ENCODE measurements around the gene MYOC. TPM values are rescaled to one million over a fixed set of nuclear protein-coding genes. Genes with fewer than 3 reads are reported as not detected.

The MYOC gene
- total RNA-seq, 2 experiments from 2014 or later = not detected

DNA sequence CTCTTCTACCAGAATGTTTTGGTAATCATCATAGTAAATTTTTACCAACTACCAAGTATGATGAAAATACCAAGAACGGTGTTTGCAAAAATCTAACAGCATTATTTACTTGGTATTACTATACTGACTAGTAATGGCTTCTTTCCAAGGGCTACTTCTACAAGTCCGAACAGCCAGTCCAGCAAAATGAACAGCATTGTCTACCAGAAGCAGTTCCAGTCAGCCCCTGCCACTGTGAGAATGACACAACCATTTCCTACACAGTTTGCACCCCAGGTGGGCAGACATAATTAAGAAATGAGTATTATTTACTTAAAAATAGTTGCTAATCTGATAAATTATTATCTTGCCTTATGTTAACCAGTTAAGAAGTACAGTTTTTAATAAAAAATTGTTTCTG lies 64.3 kb downstream of the MYOC start:
- Mint-ChIP-seq H3K27me3 (no peaks in the 10 kb centered on the region), H3K4me3 (no peak overlapping the region), H3K36me3 (ENCODE audit: low read depth) (peaks cover 93% of the 10 kb centered on the region), H3K27ac (no peak overlapping the region), H3K9me3 (no peaks in the 10 kb centered on the region), H3K4me1 (ENCODE audit: low read depth) (no peaks in the 10 kb centered on the region)
- intact Hi-C loops (cut with DNase I, micrococcal nuclease) = loop anchor here in 1 of 2 experiments (5.0 to 10.0 kb wide), 2 partner anchors 61 to 147 kb away; no protein-coding TSS in a partner anchor
- no peaks in the 10 kb centered on the region for H3K27me3 ChIP-seq (ENCODE audit: control insufficient read depth in 1 of 2, insufficient read depth in 2 of 2, low read length in 2 of 2)
- peaks cover 90% of the 10 kb centered on the region for H3K36me3 ChIP-seq (ENCODE audit: insufficient read depth, low read length)
- no peak overlapping the region for H3K27ac ChIP-seq (ENCODE audit: low read depth in 1 of 2, low read length in 2 of 2)
- no peak for TF ChIP-seq CTCF (IDR thresholded peaks at IDR 0.05)
- DNase-seq (no peak), ATAC-seq (ENCODE audit: poor library complexity) (no peak)
- no peak overlapping the region for H3K4me3 ChIP-seq (ENCODE audit: low read length)
- ChIA-PET POLR2A (no interaction called here), CTCF (interaction anchor here (1.5 kb wide), 1 partner anchor 103 kb away, joined by 5 read pairs; the partner anchor contains the start of gene PRRC2C)
- H3K9me3 ChIP-seq (ENCODE audit: control insufficient read depth in 1 of 2, insufficient read depth in 1 of 2, low read length in 2 of 2) = no peaks in the 10 kb centered on the region
- H3K4me1 ChIP-seq (ENCODE audit: insufficient read depth, low read length) = no peaks in the 10 kb centered on the region

- POLR2A ChIA-PET = no interaction called here
- intact Hi-C loops (cut with DNase I, micrococcal nuclease) = loop anchor here in 1 of 2 experiments (5.0 to 10.0 kb wide), 2 partner anchors 58 to 149 kb away; no protein-coding TSS in a partner anchor
These were observed 66.8 kb downstream of the MYOC start for GRCh38 chr1:171585715-171586114.

More at GRCh38 chr1:171585715-171586114, 66.8 kb downstream of the MYOC start:
- peaks cover under 1% of the 10 kb centered on the region for H3K4me1 Mint-ChIP-seq (ENCODE audit: low read depth)
- no peaks in the 10 kb centered on the region for H3K27me3 Mint-ChIP-seq
- DNase-seq (no peak), ATAC-seq (ENCODE audit: poor library complexity) (no peak)
- no peak overlapping the region for H3K4me3 Mint-ChIP-seq
- Histone ChIP-seq H3K27ac (ENCODE audit: low read depth in 1 of 2, low read length in 2 of 2) (no peak overlapping the region), H3K36me3 (ENCODE audit: insufficient read depth, low read length) (peaks cover 90% of the 10 kb centered on the region), H3K4me1 (ENCODE audit: insufficient read depth, low read length) (no peaks in the 10 kb centered on the region), H3K27me3 (ENCODE audit: control insufficient read depth in 1 of 2, insufficient read depth in 2 of 2, low read length in 2 of 2) (no peaks in the 10 kb centered on the region), H3K4me3 (ENCODE audit: low read length) (no peak overlapping the region), H3K9me3 (ENCODE audit: control insufficient read depth in 1 of 2, insufficient read depth in 1 of 2, low read length in 2 of 2) (no peaks in the 10 kb centered on the region)
- peak overlapping the region; percentile 8 for H3K27ac Mint-ChIP-seq
- no peak for TF ChIP-seq CTCF (IDR thresholded peaks at IDR 0.05)
- H3K9me3 Mint-ChIP-seq = no peaks in the 10 kb centered on the region
- H3K36me3 Mint-ChIP-seq (ENCODE audit: low read depth) = peaks cover 92% of the 10 kb centered on the region
- CTCF ChIA-PET = no interaction called here

Other genes starting within 250 kb of the MYOC start
- 100 to 1,000 TPM; 357 to 387 TPM for gene PRRC2C, start 167.2 kb downstream of the MYOC start, total RNA-seq
- under 1 TPM in 1 of 2 experiments, not detected in 1; 0.14 TPM for gene MYOCOS, start 30.4 kb downstream of the MYOC start, total RNA-seq
- gene VAMP4, start 89.4 kb upstream of the MYOC start, total RNA-seq = 10 to 100 TPM in 1 of 2 experiments, 1 to 10 TPM in 1; 8.1 to 12.1 TPM
- gene METTL13, start 129.0 kb upstream of the MYOC start, total RNA-seq = 1 to 10 TPM; 6.5 to 7.9 TPM
- gene DNM3, start 188.8 kb upstream of the MYOC start, total RNA-seq = 1 to 10 TPM; 1.6 to 1.8 TPM

Measured in CD4-positive, alpha-beta T cell (primary cell).